Endothelial cell of umbilical vein (primary cell): Measurements from ENCODE around the gene HNRNPC. TPM values are rescaled to one million over a fixed set of nuclear protein-coding genes. Genes with fewer than 3 reads are reported as not detected.

Experiments
- BruUV-seq: library from RNA; stranded (reverse); fragments of 400-500 nt; replicated peaks from 2 replicates; lab custom pipeline; 2021; lab: Mats Ljungman, UMichigan
- CTCF ChIA-PET: fragments of 300-600, 350-600 bp; sonication (Branson Sonifier 250); formaldehyde crosslinking; loops from one replicate; lab custom pipeline; 2021; ENCODE audit warnings: antibody characterized with exemption, inconsistent platforms; lab: Charles Lee
- POLR2A ChIA-PET: fragments of 300-600, 350-600 bp; sonication (Branson Sonifier 250); formaldehyde crosslinking; loops from one replicate; lab custom pipeline; 2021; ENCODE audit warnings: antibody characterized with exemption, inconsistent platforms; lab: Charles Lee
- DNase-seq: peaks from one replicate; pipeline ENCODE4 v3.0.0-alpha.2; 2011; ENCODE audit warnings: low read depth, low spot score
- FAIRE-seq: peaks from 2 replicates; lab custom pipeline; 2011; peaks lifted over from hg19 to GRCh38; lab: Jason Lieb, UNC
- H2AFZ ChIP-seq: 2 replicates; pipeline ENCODE4 v1.6.0; 2012; ENCODE audit warnings: low read depth, low read length, control low read depth, inconsistent platforms
- H3K27ac ChIP-seq: 2 replicates; pipeline ENCODE4 v1.5.1; 2011; ENCODE audit warnings: low read depth, mild to moderate bottlenecking, control low read depth, low read length, moderate library complexity; ENCODE audit not compliant: insufficient read depth
- H3K27me3 ChIP-seq, 2 experiments: 2 replicates each; pipeline versions ENCODE4 v1.6.0 to v1.6.1; 2011; ENCODE audit warnings: low read length in 2 of 2, mixed read lengths in 1 of 2; ENCODE audit not compliant: control insufficient read depth in 2 of 2, insufficient read depth in 2 of 2
- H3K36me3 ChIP-seq, 2 experiments: 2 replicates in 1 of 2; 3 replicates in 1 of 2; pipeline ENCODE4 v1.5.1; 2011; ENCODE audit warnings: low read length in 2 of 2, mild to moderate bottlenecking in 1 of 2, moderate library complexity in 1 of 2; ENCODE audit not compliant: control insufficient read depth in 2 of 2, insufficient read depth in 2 of 2; ENCODE audit errors: extremely low read depth in 1 of 2
- H3K4me1 ChIP-seq: 3 replicates; pipeline ENCODE4 v1.5.1; 2011; ENCODE audit warnings: mild to moderate bottlenecking, low read length; ENCODE audit not compliant: control insufficient read depth, insufficient read depth; ENCODE audit errors: extremely low read depth
- H3K4me2 ChIP-seq: 2 replicates; pipeline ENCODE4 v1.6.1; 2011; ENCODE audit warnings: low read length, control low read depth, mixed read lengths; ENCODE audit not compliant: insufficient read depth
- H3K4me3 ChIP-seq, 3 experiments: fragments of 200-600 bp in 1 of 3; sonication (generic), shearing (Covaris generic) in 1 of 3; replicated peaks in 1 of 3; 2 replicates each; pipeline ENCODE4 v1.5.1; 2011 to 2016; ENCODE audit warnings: control low read depth in 3 of 3, low read length in 3 of 3, mild to moderate bottlenecking in 2 of 3, inconsistent platforms in 1 of 3, low read depth in 1 of 3, moderate library complexity in 1 of 3; ENCODE audit not compliant: insufficient read depth in 1 of 3
- H3K79me2 ChIP-seq: 2 replicates; pipeline ENCODE4 v1.6.0; 2012; ENCODE audit warnings: low read length, inconsistent platforms; ENCODE audit not compliant: control insufficient read depth, insufficient read depth
- H3K9ac ChIP-seq: replicated peaks from 2 replicates; pipeline ENCODE3; 2011; ENCODE audit warnings: low read length, control low read depth; ENCODE audit not compliant: insufficient read depth; ENCODE audit errors: extremely low read depth
- H3K9me1 ChIP-seq: replicated peaks from 3 replicates; pipeline ENCODE4 v1.6.0; 2011; ENCODE audit warnings: mild to moderate bottlenecking, low read length; ENCODE audit not compliant: control insufficient read depth, insufficient read depth; ENCODE audit errors: extremely low read depth
- H3K9me3 ChIP-seq: replicated peaks from 2 replicates; pipeline ENCODE4 v1.5.1; 2012; ENCODE audit warnings: low read length, inconsistent platforms; ENCODE audit not compliant: control insufficient read depth, insufficient read depth
- H4K20me1 ChIP-seq: replicated peaks from 2 replicates; pipeline ENCODE3; 2011; ENCODE audit warnings: mild to moderate bottlenecking, low read length; ENCODE audit not compliant: control insufficient read depth, insufficient read depth; ENCODE audit errors: extremely low read depth
- CTCF ChIP-seq, 2 donors: IDR thresholded peaks; 1 replicate in 1 of 2; 2 replicates in 1 of 2; pipeline ENCODE4 v1.5.1; 2011; ENCODE audit warnings: low read length in 2 of 2, mild to moderate bottlenecking in 2 of 2, moderate library complexity in 2 of 2, control low read depth in 1 of 2, inconsistent platforms in 1 of 2, low read depth in 1 of 2; ENCODE audit not compliant: insufficient read depth in 1 of 2; ENCODE audit errors: extremely low read depth in 1 of 2
- EZH2 ChIP-seq: IDR thresholded peaks from 2 replicates; pipeline ENCODE4 v1.6.1; 2012; ENCODE audit warnings: borderline replicate concordance, low read depth, mild to moderate bottlenecking, moderate library complexity, low read length, inconsistent platforms; ENCODE audit not compliant: severe bottlenecking
- FOS ChIP-seq: IDR thresholded peaks from 2 replicates; pipeline ENCODE4 v1.6.1; 2011; ENCODE audit warnings: mild to moderate bottlenecking, low read length, moderate library complexity, borderline replicate concordance; ENCODE audit not compliant: insufficient read depth
- GATA2 ChIP-seq: IDR thresholded peaks from 2 replicates; pipeline ENCODE4 v1.7.0; 2011; ENCODE audit warnings: low read depth, mild to moderate bottlenecking, moderate library complexity, mixed read lengths, low read length; ENCODE audit not compliant: insufficient read length, insufficient read depth
- JUN ChIP-seq: IDR thresholded peaks from 2 replicates; pipeline ENCODE4 v1.6.1; 2011; ENCODE audit warnings: borderline replicate concordance, low read depth; ENCODE audit not compliant: insufficient read length, insufficient read depth
- MAX ChIP-seq: IDR thresholded peaks from 2 replicates; pipeline ENCODE4 v1.6.1; 2011; ENCODE audit not compliant: insufficient read depth, insufficient read length
- MYC ChIP-seq: IDR thresholded peaks from one replicate; pipeline ENCODE4 v1.6.1; 2011; ENCODE audit warnings: mild to moderate bottlenecking, low read depth, low read length
- POLR2A ChIP-seq: IDR thresholded peaks from 2 replicates; pipeline ENCODE4 v1.6.1; 2012; ENCODE audit warnings: low read depth, mild to moderate bottlenecking, control low read depth, low read length
- POLR2AphosphoS5 ChIP-seq: IDR thresholded peaks from 2 replicates; pipeline ENCODE4 v1.6.1; 2012; ENCODE audit warnings: low read depth, mild to moderate bottlenecking, control low read depth, low read length, moderate library complexity; ENCODE audit not compliant: insufficient read depth
- dilution Hi-C: fragments of 300-500 bp; cut with MboI; formaldehyde crosslinking; loops from one replicate; pipeline ENCODE4 v1.15.0; 2019; ENCODE audit warnings: low sequenced_read_pairs; ENCODE audit not compliant: extremely low pct_ligation_motif_present
- intact Hi-C: fragments of 100-400 bp; cut with micrococcal nuclease; formaldehyde crosslinking; loops from one replicate; pipeline ENCODE4 v1.10.0; 2022
- polyA plus RNA-seq, 4 experiments: library from polyadenylated mRNA; depleted of rRNA in 3 of 4; stranded (reverse) in 3 of 4; unstranded in 1 of 4; fragments of >200 nt; gene quantifications; 2 replicates each; pipeline versions ENCODE4 v1.2.1 to v1.2.3, GENCODE V29; 2011 to 2012; ENCODE audit warnings: missing spikeins in 1 of 4
- total RNA-seq: library from RNA; stranded (reverse); gene quantifications from 2 replicates; pipeline ENCODE4 v1.2.3, GENCODE V29; 2021

The HNRNPC gene
- total and polyA plus RNA-seq, 2 donors (not counting 3 experiments of a cell fraction or from before 2014, with no cell fraction given), result 531 to 674 TPM

- peaks cover 46% of the 10 kb centered on the region for H4K20me1 ChIP-seq
- TF ChIP-seq CTCF (IDR thresholded peaks at IDR 0.05; ENCODE audit: extremely low read depth in 1 of 2, insufficient read depth in 1 of 2, low read depth in 1 of 2, low read length in 2 of 2) (no peak), JUN (no peak), MAX (no peak), EZH2 (no peak), POLR2A (no peak), POLR2AphosphoS5 (no peak), MYC (no peak), FOS (no peak), GATA2 (no peak)
- H3K79me2 ChIP-seq, result peaks cover 80% of the 10 kb centered on the region
- no peak overlapping the region for H3K4me2 ChIP-seq
- no peak for FAIRE-seq
- ChIA-PET CTCF (no interaction called here), POLR2A (no interaction called here)
- no peaks in the 10 kb centered on the region for H3K27me3 ChIP-seq
- dilution Hi-C loops (no loop called here), intact Hi-C loops (no loop called here)
- BruUV-seq, result no TSS peak
- H3K9me1 ChIP-seq, result no peaks in the 10 kb centered on the region
- H3K36me3 ChIP-seq, result peaks cover 20 to 56% of the 10 kb centered on the region in 2 experiments
- no peak overlapping the region for H3K9ac ChIP-seq
- no peaks in the 10 kb centered on the region for H3K9me3 ChIP-seq
- no peak for DNase-seq
- H3K4me1 ChIP-seq, result peaks cover 23% of the 10 kb centered on the region
- H2AFZ ChIP-seq, result no peak overlapping the region
- no peak overlapping the region for H3K27ac ChIP-seq
- H3K4me3 ChIP-seq, result no peak overlapping the region
Measured at GRCh38 chr14:21215130-21215878, 53.9 kb downstream of the HNRNPC start.
